Measurements from ENCODE around the gene MIB2.

DNA sequence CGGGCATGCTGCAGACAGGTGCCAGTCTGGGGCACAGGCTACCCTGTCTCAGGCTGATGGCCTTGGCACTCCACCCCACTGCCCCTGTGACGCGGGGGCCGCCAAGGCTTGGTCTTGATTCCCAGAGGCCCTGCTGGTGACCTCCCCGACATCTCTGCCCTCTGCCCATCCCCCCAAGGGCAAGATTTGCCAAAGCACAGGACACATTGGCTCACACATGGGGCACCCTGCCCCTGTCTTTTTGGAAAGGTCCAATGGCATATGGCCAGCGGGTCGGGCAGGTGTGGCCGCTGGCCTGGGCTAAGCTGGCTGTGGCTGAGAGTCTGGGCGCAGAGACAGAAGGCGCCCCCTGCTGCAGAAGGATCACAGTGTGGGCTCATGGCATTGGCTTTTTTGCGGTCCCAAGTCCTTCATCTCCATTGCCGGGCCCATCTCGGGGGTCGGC, 4.6 kb downstream of the MIB2 start:
- no peak for TF ChIP-seq POLR2A (IDR thresholded peaks at IDR 0.05; ENCODE audit: low read depth, low read length)
- no peak for TF ChIP-seq POLR2AphosphoS5 (IDR thresholded peaks at IDR 0.05; ENCODE audit: low read depth, low read length)
- no peak for TF ChIP-seq TAF1 (IDR thresholded peaks at IDR 0.05; ENCODE audit: borderline replicate concordance, low read depth, low read length)

Data from GM12892 (cell line).